HG02571 (cell line): ENCODE measurements around the gene FBF1.
A peak's percentile ranks its signal among the peaks of the same experiment; 100 is the strongest.
"Not testable (repeated sequence)": the region's sequence is repeated elsewhere in the genome, so short reads cannot be mapped to it uniquely, and the experiment has no call there.

Source experiments
- ATAC-seq: cut with Tn5 transposase; IDR thresholded peaks from one replicate; pipeline ENCODE4 v1.9.1; 2021; ENCODE audit warnings: mild to moderate bottlenecking, moderate library complexity; ENCODE audit not compliant: unreplicated experiment

FBF1 gene

GRCh38 chr17:75876938-75877751, 63.7 kb downstream of the FBF1 start:
- ATAC-seq, result no peak

- ATAC-seq, result no peak
Observed at GRCh38 chr17:75876190-75876937, 64.5 kb downstream of the FBF1 start.

GRCh38 chr17:75875940-75876189, 65.0 kb downstream of the FBF1 start:
- no peak for ATAC-seq

- ATAC-seq, result no peak
Observed at GRCh38 chr17:75875182-75875939, 65.5 kb downstream of the FBF1 start.

- no peak for ATAC-seq
Observed at GRCh38 chr17:75874323-75875181, 66.3 kb downstream of the FBF1 start.

GRCh38 chr17:75873587-75874322, 67.1 kb downstream of the FBF1 start:
- no peak for ATAC-seq

- ATAC-seq, result no peak
Observed at GRCh38 chr17:75872434-75873351, 68.1 kb downstream of the FBF1 start.

GRCh38 chr17:75870228-75870627, 70.6 kb downstream of the FBF1 start:
- not testable (repeated sequence) for ATAC-seq

- ATAC-seq, result no peak
Observed at GRCh38 chr17:75869282-75870141, 71.3 kb downstream of the FBF1 start.

- not testable (repeated sequence) for ATAC-seq
Observed at GRCh38 chr17:75868730-75869281, 72.0 kb downstream of the FBF1 start.

- ATAC-seq, result not testable (repeated sequence)
Observed at GRCh38 chr17:75865404-75866188, 75.2 kb downstream of the FBF1 start.

- not testable (repeated sequence) for ATAC-seq
Observed at GRCh38 chr17:75864887-75865286, 76.0 kb downstream of the FBF1 start.

GRCh38 chr17:75864448-75864871, 76.4 kb downstream of the FBF1 start:
- peak; percentile 71 for ATAC-seq

GRCh38 chr17:75861927-75862317, 78.9 kb downstream of the FBF1 start:
- ATAC-seq, result no peak
